Osteoblast (primary cell): ENCODE results near the gene NTSR1. TPM values are rescaled to one million over a fixed set of nuclear protein-coding genes. Genes with fewer than 3 reads are reported as not detected.

Source experiments
- DNase-seq: peaks from one replicate; pipeline ENCODE4 v3.0.0; 2011; ENCODE audit warnings: low spot score, mixed read lengths; ENCODE audit not compliant: insufficient read length; ENCODE audit errors: missing footprints
- H2AFZ ChIP-seq: 2 replicates; pipeline ENCODE4 v1.6.0; 2011; ENCODE audit warnings: mild to moderate bottlenecking, low read length
- H3K27ac ChIP-seq: 2 replicates; pipeline ENCODE4 v1.5.1; 2011; ENCODE audit warnings: mild to moderate bottlenecking, low read depth, low read length, moderate library complexity
- H3K27me3 ChIP-seq: 2 replicates; pipeline ENCODE4 v1.6.0; 2012; ENCODE audit warnings: mild to moderate bottlenecking, control low read depth, inconsistent platforms, low read length, moderate library complexity; ENCODE audit not compliant: insufficient read depth
- H3K36me3 ChIP-seq: 2 replicates; pipeline ENCODE4 v1.5.1; 2011; ENCODE audit warnings: mild to moderate bottlenecking, low read length, control low read depth, moderate library complexity; ENCODE audit not compliant: insufficient read depth
- H3K4me1 ChIP-seq: 2 replicates; pipeline ENCODE4 v1.5.1; 2011; ENCODE audit warnings: mild to moderate bottlenecking, low read length, control low read depth, moderate library complexity; ENCODE audit not compliant: insufficient read depth
- H3K4me2 ChIP-seq: 2 replicates; pipeline ENCODE4 v1.6.0; 2011; ENCODE audit warnings: mild to moderate bottlenecking, low read length; ENCODE audit not compliant: insufficient read depth
- H3K4me3 ChIP-seq: fragments of 200-600 bp; sonication (generic); 3 replicates; pipeline ENCODE4 v1.5.1; 2012; ENCODE audit warnings: mild to moderate bottlenecking, low read length, inconsistent platforms; ENCODE audit not compliant: insufficient read depth
- H3K79me2 ChIP-seq: 2 replicates; pipeline ENCODE4 v1.6.0; 2012; ENCODE audit warnings: mild to moderate bottlenecking, low read length, control low read depth, inconsistent platforms; ENCODE audit not compliant: insufficient read depth
- H3K9me3 ChIP-seq: 2 replicates; pipeline ENCODE4 v1.5.1; 2011; ENCODE audit warnings: low read depth, low read length, control low read depth
- H4K20me1 ChIP-seq: 2 replicates; pipeline ENCODE4 v1.6.0; 2012; ENCODE audit warnings: mild to moderate bottlenecking, low read length, control low read depth; ENCODE audit not compliant: insufficient read depth
- total RNA-seq: library from RNA; depleted of rRNA; stranded (reverse); fragments of >200 nt; gene quantifications from 2 replicates; pipeline ENCODE4 v1.2.3, GENCODE V29; 2012
- TF ChIP-seq, protein P1 (sequence below): IDR thresholded peaks from 2 replicates; pipeline ENCODE4 v1.5.1; 2011; ENCODE audit warnings: mild to moderate bottlenecking, low read depth, low read length, moderate library complexity; ENCODE audit errors: extremely low read depth

The NTSR1 gene
- total RNA-seq, 1 donor, result not detected

DNA sequence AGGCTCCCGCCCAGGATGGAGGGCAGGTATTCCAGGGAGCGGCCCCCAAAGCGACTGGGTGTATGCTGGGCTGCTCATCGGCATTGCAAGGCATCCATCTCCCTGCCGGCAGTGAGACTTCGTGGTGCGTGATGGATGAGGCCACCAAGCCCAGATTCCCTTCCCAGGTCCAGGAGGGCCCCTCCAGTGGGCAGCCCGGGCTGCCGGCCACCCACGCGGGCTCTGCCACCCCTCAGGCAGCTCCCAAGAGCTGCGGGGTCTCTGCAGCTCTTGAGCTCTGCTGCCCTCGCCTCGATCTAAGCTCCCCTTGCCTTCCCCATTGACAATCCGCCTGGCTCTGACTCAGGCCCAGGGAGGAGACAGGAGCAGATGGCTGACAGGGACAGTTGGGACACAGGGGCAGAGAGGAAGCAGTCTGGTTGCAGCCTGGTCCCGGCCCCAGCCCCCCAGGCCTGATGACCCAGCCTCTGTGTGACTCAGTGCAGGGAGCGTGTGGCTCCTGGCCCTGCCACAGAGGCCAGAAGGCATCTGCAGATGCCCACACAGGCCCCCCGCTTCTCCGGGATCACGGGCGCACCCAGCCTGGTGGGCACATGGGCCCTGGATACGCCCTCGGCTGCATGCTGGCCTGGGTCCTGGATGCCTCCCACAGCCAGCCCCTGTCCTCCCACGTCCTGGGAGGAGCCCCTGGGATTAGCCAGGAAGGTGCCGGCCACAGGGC is 33.3 kb upstream of the NTSR1 start:
- H3K79me2 ChIP-seq, result no peaks in the 10 kb centered on the region
- H3K4me3 ChIP-seq, result no peak overlapping the region
- H3K4me2 ChIP-seq, result no peak overlapping the region
- no peaks in the 10 kb centered on the region for H3K4me1 ChIP-seq
- no peaks in the 10 kb centered on the region for H3K36me3 ChIP-seq
- H4K20me1 ChIP-seq, result no peaks in the 10 kb centered on the region
- peaks cover 4% of the 10 kb centered on the region for H3K9me3 ChIP-seq
- H3K27ac ChIP-seq, result no peak overlapping the region
- no peak for DNase-seq
- H2AFZ ChIP-seq, result no peak overlapping the region
- H3K27me3 ChIP-seq, result peaks cover 12% of the 10 kb centered on the region
- TF ChIP-seq, protein P1, sequence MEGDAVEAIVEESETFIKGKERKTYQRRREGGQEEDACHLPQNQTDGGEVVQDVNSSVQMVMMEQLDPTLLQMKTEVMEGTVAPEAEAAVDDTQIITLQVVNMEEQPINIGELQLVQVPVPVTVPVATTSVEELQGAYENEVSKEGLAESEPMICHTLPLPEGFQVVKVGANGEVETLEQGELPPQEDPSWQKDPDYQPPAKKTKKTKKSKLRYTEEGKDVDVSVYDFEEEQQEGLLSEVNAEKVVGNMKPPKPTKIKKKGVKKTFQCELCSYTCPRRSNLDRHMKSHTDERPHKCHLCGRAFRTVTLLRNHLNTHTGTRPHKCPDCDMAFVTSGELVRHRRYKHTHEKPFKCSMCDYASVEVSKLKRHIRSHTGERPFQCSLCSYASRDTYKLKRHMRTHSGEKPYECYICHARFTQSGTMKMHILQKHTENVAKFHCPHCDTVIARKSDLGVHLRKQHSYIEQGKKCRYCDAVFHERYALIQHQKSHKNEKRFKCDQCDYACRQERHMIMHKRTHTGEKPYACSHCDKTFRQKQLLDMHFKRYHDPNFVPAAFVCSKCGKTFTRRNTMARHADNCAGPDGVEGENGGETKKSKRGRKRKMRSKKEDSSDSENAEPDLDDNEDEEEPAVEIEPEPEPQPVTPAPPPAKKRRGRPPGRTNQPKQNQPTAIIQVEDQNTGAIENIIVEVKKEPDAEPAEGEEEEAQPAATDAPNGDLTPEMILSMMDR, result no peak

DNA sequence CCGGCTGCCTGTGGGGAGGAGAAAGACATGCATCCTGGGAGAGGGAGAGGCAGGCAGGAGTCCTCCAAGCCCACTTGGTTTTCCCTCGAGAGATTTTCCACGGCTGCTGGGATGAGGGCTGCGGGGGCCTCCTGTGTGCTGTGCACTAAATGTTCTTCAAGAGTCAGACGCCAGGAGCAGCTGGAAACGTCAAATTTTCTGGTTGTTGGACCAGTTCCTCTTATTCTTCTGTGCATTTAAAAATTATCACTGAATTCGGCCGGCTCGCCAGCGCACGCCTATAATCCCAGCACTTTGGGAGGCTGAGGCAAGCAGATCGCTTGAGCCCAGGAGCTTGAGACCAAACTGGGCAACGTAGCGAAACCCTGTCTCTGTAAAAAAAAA is 32.8 kb upstream of the NTSR1 start:
- TF ChIP-seq, protein P1, result no peak
- Histone ChIP-seq H4K20me1 (no peaks in the 10 kb centered on the region), H3K4me1 (no peaks in the 10 kb centered on the region), H3K79me2 (no peaks in the 10 kb centered on the region), H3K27me3 (peaks cover 12% of the 10 kb centered on the region), H3K4me3 (no peak overlapping the region), H3K9me3 (peaks cover 4% of the 10 kb centered on the region), H3K36me3 (no peaks in the 10 kb centered on the region), H3K27ac (no peak overlapping the region), H2AFZ (no peak overlapping the region), H3K4me2 (no peak overlapping the region)
- DNase-seq, result no peak

DNA sequence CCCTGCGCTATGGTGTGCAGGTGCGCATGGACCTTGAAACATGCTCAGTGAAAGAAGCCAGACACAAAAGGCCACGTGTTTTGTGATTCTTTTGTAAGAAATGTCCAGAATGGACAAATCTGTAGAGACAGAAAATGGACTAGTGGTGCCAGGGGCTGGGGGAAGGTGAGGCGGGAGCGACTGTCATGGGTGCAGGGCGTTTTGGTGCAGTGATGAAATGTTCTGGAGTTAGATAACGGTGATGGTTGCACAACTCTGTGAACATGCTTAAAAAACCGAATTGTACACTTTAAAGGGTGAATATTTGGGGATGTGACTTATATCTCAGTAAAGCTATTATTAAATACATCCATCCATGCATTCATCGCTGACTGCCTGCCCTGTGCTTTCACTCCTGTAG is 31.7 kb upstream of the NTSR1 start:
- no peak overlapping the region for H3K27ac ChIP-seq
- no peaks in the 10 kb centered on the region for H4K20me1 ChIP-seq
- no peak overlapping the region for H2AFZ ChIP-seq
- no peaks in the 10 kb centered on the region for H3K4me1 ChIP-seq
- TF ChIP-seq, protein P1, result no peak
- H3K79me2 ChIP-seq, result no peaks in the 10 kb centered on the region
- no peak overlapping the region for H3K4me3 ChIP-seq
- H3K4me2 ChIP-seq, result no peak overlapping the region
- no peaks in the 10 kb centered on the region for H3K36me3 ChIP-seq
- DNase-seq, result no peak
- H3K27me3 ChIP-seq, result peaks cover 15% of the 10 kb centered on the region
- H3K9me3 ChIP-seq, result peaks cover 4% of the 10 kb centered on the region

DNA sequence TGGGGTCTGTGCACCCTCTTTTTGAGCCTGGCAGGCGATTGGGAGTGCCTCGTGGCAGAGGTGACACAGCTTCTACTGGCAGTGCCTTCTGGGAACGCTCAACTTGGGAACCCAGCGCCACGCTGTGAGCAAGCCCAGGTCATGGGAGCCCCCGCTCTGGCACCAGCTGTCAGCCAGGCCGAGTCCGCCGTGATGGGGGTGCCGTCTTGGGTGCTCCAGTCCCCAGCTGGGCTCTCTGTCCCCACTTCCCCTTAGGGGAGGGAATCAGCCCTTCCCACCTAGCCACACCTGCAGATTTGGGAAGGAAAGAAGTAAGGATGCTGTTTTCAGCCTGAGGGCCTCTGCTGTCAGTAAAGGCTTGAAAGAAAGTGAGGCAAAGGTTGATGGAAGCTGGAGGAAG is 31.0 kb upstream of the NTSR1 start:
- no peak overlapping the region for H3K4me3 ChIP-seq
- H3K27ac ChIP-seq, result no peak overlapping the region
- peaks cover 4% of the 10 kb centered on the region for H3K9me3 ChIP-seq
- H2AFZ ChIP-seq, result no peak overlapping the region
- DNase-seq, result no peak
- H3K36me3 ChIP-seq, result no peaks in the 10 kb centered on the region
- H3K79me2 ChIP-seq, result no peaks in the 10 kb centered on the region
- H3K4me1 ChIP-seq, result no peaks in the 10 kb centered on the region
- no peak overlapping the region for H3K4me2 ChIP-seq
- peaks cover 21% of the 10 kb centered on the region for H3K27me3 ChIP-seq
- TF ChIP-seq, protein P1, result no peak
- no peaks in the 10 kb centered on the region for H4K20me1 ChIP-seq
